HG03135 (cell line): ENCODE measurements around the gene COG1.

Experiments
- ATAC-seq: cut with Tn5 transposase; IDR thresholded peaks from one replicate; pipeline ENCODE4 v1.9.1; 2021; ENCODE audit warnings: mild to moderate bottlenecking, moderate library complexity; ENCODE audit not compliant: unreplicated experiment

Gene COG1

GRCh38 chr17:73170324-73170723 is 22.5 kb upstream of the COG1 start:
- ATAC-seq: no peak

DNA sequence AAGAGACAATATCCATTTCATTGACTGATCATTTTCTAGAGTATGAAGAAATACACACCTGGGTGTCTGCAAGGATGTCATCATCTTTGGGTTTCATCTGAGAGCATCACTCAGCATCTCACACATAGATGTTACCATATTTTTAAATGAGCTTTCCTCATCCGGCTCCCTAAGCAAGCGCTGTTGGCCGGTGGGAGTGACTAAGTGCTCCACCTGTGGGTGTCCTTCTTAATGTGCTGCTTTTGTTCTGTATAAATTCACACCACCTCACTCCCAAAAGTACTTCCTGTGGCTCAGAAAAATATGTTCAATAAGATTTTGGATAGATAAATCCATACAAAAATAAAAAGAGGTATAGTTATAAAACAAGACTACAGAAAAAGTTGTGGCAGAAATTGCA is 20.6 kb upstream of the COG1 start:
- ATAC-seq: no peak

DNA sequence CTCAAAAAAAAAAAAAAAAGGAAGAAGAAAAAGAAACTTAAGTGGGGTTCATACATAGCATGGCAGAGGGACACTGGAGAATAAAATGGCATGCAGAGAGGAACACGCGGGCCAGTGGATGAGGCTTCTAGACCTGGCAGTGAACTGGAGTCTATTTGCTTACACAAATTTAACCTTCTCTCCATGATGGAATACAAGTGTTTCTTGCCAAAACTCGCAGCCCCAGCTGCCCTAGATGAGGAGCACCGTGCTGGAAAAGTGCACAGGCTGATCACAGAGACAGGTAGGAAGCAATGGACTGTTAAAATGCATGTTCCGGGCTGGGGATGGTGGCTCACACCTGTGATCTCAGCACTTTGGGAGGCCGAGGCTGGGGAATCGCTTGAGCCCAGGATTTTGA is 18.7 kb upstream of the COG1 start:
- ATAC-seq: no peak

DNA sequence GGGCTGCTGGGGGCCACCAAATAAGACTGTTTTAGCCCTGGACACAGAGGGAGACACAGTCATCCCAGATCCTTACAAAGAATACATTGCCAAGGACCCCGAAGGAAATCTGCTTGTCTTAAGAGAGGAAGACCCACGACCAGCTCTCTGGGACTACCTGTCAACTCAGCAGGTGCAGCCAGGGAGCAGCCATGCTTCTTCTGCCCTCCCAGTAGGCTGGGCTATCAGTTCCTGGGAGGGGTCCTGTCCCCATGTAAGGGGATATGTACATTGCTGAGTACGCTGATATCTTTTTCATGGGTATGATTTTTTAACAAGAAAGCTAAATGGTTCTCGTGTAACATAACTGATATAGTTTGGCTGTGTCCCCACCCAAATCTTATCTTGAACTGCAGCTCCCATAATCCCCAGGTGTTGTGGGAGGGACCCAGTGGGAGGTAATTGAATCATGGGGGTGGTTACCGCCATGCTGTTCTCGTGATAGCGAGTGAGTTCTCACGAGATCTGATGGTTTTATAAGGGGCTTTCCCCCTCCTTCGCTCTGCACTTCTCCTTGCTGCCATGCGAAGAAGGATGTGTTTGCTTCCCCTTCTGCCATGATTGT is 16.8 kb upstream of the COG1 start:
- ATAC-seq: no peak

DNA sequence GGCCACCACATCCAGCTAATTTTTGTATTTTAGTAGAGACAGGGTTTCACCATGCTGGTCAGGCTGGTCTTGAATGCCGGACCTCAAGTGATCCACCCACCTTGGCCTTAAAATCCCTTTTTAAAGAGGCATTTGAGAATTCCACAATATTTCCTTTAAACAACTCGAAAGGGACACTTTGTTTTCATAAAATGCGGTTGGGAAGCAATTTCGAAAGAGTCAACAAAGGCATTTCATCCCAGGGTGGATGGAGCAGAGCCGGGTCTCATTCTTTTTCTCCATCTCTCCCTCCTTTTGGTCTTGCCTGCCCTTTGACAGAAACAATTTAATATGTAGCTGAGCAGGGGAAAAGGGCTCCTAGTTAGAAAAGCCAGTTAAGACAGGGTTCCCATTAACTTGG is 13.5 kb upstream of the COG1 start:
- no peak for ATAC-seq

DNA sequence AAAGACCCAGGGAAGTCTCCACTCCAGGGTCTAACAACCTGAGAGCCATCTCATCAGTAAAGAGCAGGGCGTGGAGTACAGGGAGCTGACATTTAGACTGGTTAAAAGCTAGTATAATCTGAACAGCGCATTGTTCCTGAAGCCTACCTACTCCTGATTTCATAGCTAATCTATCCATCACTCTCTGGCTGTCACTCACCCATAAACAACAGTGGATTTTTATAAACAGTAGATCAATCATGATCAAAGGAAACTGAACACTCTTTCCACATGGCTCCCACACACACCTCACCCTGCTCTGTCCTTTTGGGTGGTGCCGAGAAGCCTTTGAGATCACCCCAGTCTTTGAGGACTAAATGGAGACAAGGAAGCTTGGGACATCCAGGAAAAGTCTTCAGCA is 13.0 kb upstream of the COG1 start:
- ATAC-seq: no peak

GRCh38 chr17:73182616-73183310 is 10.1 kb upstream of the COG1 start:
- ATAC-seq: no peak

DNA sequence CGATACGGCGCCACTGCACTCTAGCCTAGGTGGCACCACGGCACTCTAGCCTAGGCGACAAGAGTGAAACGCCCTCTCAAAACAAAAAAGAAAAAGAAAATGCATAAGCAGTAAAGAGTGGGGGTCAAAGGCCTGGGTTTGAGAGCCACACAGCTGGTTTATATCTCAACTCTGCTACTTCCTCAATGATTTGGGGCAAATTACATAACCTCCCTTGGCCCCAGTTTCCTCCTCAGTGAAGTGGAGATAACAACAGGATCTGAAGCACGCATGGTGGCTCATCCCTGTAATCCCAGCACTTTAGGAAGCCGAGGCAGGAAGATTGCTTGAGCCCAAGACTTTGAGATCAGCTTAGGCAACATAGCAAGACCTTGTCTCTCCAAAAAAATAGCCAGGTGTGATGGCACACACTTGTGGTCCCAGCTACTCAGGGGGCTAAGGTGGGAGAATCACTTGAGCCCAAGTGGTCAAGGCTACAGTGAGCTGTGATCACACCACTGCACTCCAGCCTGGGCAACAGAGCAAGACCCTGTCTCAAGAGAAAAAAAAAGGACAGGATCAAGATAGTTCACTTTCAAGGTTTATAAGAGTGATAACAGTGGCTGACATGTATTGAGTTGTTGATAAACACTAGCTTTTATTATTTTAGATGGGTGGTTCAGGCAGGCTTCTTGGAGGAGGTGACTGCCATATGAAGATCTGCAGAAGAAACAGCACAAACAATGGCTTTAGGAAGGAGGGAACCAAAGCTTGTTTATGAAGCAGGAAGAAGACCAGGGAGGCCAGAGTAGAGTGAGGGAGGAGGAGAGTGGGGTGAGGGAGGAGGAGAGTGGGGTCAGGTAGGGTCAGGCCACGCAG is 8.5 kb upstream of the COG1 start:
- ATAC-seq: no peak

DNA sequence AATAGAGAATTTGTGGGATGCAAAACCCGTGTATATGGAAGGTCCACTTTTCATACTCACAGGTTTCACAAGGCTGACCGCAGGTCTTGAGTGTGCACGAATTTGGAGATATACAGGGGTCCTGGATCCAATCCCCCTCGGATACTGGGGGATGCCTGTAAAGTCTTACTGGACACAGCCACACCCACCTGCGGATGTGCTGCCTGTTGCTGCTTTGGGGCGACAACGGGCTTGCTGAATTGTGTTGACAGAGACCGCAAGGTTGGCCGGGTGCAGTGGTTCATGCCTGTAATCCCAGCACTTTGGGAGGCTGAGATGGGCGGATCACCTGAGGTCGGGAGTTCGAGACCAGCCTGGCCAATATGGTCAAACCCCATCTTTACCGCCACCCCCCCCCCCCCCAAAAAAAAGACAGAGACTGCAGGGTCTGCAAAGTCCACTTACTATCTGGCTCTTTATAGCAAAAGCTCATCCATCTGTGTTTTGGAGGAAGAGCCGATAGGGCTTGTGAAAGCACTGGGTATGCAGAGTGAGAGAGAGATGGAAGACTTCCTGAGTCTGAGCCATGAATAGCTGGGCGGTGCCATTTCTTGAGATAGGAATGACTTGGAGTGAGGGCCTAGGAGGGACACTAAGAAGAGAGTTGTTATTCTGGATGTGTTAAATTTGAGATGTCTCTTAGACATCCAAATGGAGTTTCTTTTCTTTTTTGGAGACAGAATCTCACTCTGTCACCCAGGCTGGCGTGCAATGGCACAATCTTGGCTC is 6.4 kb upstream of the COG1 start:
- no peak for ATAC-seq

DNA sequence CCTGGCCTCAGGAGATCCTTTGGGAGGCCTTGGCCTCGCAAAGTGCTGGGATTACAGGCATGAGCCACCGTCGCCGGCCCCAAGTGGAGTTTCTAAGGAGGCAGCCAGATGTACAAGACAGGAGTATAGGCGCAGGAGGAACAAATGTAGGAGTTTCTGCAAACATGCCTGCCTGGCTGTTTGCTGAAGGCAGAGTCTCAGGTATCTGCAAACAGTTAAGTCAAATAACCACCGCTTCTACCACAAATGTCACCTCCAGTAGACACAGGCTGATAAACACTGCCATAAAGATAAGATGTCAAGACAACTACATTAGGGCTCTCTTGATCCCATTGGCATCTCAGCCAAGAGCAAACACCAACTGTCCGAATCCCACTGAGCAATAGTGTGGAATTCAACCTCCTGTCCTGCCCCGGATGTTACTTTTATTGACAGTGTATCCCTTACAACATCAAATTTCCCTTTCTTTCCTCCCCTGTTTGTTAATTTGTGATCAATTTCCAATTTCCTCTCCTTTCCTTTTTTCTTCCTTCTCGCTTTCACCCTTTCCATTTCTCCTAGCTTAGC is 5.6 kb upstream of the COG1 start:
- ATAC-seq: no peak

DNA sequence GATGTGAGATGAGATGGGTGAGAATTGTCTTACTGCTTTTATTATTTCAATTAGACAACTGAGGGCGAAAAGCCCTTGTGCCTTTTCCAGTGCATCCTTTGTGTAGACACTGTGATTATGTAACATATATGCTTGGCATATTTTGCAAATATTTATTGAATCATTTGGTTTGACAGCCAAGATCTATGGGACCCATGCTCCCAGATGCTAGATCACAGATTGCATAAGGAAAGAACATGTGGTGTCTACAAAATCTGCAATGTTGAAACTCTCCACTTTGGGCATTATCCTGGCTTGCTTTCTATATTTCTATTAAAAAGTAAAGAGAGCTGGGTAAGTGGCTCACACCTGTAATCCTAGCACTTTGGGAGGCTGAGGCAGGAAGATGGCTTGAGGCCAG is 4.8 kb upstream of the COG1 start:
- no peak for ATAC-seq

DNA sequence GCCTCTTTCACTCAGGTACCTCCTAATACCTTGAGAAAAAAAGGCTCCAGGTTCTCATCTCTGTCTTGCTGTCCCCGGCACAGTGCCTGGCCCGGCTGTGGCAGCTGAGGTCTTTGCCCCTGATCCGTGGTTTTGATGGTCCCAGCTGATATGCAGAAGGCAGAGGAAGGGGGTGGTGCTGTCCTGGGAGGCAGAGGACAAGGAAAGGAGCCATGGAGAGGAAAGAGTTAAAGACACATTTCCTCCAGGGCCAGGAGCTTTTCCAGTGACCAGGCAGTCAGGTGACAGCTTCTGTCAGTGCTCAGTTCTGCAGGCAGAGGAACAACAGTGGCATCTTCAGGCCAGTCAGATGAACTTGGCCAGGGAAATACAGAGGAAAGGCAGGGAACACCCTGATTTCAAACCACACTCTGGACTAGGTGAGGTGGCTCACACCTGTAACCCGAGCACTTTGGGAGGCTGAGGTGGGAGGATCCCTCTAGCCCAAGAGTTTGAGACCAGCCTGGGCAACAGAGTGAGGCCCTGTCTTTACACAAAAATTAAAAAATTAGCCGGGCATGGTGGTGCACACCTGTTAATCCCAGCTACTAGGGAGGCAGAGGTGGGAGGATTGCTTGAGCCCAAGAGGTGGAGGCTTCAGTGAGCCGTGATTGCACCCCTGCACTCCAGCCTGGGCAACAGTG is 3.3 kb upstream of the COG1 start:
- ATAC-seq: no peak

GRCh38 chr17:73191443-73192205 is 1.2 kb upstream of the COG1 start:
- no peak for ATAC-seq

- ATAC-seq: peak; percentile 47
These were observed 505 bp upstream of the COG1 start for GRCh38 chr17:73192206-73192893.

DNA sequence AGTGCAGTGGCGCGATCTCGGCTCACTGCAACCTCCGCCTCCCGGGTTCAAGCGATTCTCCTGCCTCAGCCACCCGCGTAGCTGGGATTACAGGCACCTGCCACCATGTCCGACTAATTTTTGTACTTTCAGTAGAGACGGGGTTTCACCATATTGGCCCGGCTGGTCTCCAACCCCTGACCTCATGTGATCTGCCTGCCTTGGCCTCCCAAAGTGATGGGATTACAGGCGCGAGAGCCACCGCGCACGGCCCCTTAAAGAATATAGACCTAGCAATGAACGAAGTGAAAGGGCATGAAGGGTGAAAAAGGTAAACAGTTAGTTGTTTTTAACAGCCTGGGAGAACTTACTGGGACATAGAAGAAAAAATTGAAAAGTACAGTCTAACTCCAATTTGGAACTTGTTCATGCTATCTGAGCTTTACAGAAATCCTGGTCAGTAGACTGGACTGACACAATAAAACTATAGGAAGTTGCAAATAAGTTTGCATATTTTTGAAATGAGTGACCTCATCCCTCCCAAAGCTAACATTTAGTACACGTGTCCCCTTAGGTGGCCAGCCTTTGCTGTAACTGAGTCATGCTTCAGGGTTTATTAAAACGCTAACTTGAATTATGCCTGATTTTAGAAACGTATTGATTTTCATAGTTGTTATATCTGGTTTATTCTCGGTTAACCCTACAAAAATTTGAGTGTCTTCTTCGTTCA is 1.8 kb downstream of the COG1 start:
- no peak for ATAC-seq

DNA sequence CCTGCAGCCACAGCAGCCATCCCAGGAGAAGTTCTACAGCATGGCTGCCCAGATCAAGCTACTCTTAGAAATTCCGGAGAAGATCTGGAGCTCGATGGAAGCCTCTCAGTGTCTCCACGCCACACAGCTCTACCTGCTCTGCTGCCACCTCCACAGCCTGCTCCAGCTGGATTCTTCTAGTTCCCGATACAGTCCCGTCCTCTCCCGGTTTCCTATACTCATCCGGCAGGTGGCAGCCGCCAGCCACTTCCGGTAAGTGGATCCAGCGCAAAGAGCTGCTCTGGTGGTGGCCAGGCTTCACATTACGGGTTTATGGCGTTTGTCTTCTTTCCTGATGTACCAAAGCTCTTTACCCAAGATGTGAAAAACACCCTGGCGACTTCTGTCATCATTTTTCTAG is 3.6 kb downstream of the COG1 start:
- no peak for ATAC-seq

DNA sequence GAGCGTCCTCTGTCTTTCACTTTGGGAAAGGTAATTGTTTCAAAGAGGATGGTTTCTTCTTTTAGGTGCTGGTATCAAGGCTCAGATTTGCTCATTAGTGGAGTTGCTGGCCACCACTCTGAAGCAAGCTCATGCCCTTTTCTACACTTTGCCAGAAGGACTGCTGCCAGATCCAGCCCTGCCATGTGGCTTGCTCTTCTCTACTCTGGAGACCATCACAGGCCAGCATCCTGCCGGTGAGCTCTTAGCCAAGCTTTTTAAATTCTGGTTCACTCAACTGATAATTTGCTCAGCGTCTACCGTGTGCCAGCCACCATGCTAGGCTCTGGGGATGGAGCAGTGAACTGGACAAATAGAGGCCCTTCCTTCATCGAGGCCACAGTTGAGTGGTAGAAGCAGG is 4.3 kb downstream of the COG1 start:
- ATAC-seq: no peak

DNA sequence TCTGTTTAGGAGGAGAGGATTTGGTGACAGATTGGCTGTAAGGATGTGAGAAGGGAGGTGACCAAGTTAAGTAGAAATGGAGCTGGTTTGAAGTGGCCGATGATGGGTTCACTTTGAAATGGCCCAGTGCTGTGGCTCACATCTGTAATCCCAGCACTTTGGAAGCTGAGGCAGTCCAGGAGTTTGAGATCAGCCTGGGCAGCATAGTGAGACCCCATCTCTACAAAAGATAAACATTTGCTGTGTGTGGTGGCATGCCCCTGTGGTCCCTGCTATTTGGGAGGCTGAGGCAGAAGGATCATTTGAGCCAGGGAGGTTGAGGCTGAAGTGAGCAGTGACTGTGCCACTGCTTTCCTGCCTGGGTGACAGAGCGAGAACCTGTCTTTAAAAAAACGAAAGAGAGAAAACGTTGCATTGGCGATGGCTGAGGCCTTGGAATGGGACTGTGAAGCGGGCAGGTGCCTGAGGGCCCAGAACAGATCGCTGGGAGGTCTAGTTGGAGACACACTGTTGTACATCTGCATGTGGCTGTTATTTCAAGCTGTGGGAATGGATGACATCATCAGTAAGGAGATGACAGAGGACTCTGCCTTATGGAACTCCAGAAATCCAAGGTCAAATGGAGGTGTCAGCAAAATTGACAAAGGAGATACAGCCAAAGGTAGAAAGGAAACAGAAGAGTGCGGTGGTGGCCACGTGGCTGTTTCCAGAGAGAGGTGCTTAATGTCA is 5.5 kb downstream of the COG1 start:
- no peak for ATAC-seq
